VCaP (cell line): ENCODE data around the gene DCAF15.

Experiments
- H3K27ac ChIP-seq: fragments of 450-650 bp; 2 replicates; pipeline ENCODE4 v1.5.1; 2017
- TF ChIP-seq, protein P1 (sequence below): fragments of 450-650 bp; conservative IDR thresholded peaks from 2 replicates; pipeline ENCODE4 v1.5.1; 2017; ENCODE audit warnings: mild to moderate bottlenecking, moderate library complexity

The DCAF15 gene

DNA sequence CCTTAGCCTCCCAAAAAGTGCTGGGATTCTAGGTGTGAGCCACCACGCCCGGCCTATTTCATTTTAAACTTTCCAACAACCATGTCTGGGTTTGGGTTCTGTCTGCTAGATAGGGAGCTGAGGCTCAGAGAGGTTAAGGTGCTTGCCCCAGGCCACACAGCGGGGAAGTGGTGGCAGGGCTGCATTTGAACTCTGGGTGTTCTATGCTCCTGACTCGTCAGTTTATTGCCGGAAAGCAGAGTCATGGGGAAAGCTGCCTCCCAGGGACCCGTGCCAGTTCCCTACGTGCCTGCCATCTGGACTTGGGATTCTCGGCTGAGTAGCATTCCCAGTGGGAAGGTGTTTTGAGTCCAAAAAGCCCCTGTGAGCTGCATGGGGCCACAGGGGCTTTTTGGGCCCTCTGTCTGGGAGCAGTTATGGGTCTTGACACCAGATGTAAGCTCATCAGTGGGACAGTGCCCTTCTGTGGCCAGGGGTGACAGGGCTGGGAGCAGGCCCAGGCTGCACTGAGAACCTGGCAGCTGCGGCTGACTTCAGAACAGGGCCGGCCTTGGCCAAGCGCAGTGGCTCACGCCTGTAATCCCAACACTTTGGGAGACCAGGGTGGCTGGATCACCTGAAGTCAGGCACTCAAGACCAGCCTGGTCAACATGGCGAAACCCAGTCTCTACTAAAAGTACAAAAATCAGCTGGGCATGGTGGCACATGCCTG lies 42.9 kb downstream of the DCAF15 start:
- TF ChIP-seq, protein P1, sequence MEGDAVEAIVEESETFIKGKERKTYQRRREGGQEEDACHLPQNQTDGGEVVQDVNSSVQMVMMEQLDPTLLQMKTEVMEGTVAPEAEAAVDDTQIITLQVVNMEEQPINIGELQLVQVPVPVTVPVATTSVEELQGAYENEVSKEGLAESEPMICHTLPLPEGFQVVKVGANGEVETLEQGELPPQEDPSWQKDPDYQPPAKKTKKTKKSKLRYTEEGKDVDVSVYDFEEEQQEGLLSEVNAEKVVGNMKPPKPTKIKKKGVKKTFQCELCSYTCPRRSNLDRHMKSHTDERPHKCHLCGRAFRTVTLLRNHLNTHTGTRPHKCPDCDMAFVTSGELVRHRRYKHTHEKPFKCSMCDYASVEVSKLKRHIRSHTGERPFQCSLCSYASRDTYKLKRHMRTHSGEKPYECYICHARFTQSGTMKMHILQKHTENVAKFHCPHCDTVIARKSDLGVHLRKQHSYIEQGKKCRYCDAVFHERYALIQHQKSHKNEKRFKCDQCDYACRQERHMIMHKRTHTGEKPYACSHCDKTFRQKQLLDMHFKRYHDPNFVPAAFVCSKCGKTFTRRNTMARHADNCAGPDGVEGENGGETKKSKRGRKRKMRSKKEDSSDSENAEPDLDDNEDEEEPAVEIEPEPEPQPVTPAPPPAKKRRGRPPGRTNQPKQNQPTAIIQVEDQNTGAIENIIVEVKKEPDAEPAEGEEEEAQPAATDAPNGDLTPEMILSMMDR: no peak
- no peak overlapping the region for H3K27ac ChIP-seq

DNA sequence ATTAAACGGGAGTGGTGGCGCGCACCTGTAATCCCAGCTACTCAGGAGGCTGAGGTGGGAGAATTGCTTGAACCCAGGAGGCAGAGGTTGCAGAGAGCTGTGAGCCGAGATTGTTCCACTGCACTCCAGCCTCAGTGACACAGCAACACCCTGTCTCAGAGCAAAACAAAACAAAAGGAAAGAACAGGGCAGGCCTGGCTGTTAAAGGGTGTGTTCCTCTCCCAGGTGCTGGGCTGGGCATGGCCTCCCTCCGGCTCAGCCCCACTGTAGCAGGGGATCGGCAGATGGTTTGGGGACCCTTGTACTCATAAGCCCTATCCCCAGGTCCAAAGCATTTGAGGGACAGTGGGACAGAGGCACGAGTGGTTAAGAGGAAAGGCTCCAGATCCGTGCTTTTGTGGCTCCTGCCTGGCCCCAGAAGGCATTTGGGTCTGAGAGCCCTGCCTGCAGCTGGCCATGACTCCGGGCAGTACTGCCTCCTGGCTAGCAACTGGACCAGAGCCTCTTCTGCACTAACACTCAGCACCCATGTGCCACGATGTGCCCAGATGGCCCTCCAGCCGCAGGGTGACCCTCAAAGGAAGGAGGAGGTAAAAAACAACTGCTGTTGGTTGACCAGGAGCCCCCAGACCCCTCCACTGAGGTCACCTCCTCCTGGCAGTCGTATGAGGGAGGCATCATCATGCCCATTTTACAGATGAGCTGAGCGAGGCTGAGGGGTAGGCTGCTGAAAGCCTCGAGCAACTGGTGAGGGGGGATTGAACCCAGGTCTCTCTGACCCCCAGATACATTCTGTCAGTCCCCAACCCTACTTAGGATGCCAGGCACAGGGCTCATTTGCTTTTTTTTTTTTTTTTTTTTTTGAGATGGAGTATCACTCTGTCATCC lies 43.8 kb downstream of the DCAF15 start:
- TF ChIP-seq, protein P1: no peak
- no peak overlapping the region for H3K27ac ChIP-seq

DNA sequence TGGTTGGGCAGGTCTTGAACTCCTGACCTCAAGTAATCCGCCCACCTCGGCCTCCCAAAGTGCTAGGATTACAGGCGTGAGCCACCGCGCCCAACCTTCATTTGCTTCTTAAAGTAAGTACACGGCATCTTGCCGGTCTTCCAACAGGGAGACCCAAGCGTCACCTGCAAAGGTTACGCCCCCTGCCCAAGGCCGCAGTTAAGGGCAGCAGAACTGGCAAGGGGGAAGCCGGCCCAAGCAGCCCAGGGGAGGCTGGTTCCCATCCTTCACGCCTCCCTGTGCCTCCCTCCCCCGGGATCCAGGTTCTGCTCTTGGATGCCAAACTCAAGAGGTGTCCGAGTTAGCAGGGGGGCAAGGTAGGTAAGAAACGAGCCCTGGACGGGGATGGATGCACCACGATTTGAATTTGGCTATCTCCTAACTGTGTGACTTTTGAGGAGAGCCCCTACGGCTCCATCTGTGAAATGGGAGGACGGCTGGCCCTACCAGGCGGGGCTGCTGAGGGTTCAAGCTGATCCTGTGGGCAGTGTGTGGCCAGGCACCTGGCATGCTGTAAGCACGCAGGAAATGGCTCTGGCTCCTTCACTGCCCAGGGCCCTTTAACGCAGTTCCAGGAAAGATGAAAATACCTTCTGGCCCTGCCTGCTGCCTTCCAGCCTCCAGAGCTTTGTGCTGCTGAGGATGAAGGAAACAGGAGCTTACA lies 44.8 kb downstream of the DCAF15 start:
- H3K27ac ChIP-seq: no peak overlapping the region
- TF ChIP-seq, protein P1: no peak

DNA sequence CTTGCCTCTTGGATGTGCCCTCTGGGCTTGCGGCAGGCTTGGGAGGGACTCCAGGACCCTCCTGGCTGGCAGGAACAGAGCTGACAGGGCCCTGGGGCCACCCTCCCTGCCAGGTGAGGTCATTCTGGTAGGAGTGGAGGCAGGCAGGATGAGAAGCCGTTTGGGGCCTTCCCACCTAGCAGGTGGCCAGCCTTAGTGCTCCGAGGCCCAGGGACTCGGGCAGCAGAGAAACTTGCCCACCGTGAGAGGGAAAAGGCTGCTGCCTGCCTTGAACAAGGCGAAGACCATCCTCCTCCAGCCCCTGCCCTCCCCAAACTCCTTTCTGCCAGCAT lies 45.3 kb downstream of the DCAF15 start:
- TF ChIP-seq, protein P1: no peak

DNA sequence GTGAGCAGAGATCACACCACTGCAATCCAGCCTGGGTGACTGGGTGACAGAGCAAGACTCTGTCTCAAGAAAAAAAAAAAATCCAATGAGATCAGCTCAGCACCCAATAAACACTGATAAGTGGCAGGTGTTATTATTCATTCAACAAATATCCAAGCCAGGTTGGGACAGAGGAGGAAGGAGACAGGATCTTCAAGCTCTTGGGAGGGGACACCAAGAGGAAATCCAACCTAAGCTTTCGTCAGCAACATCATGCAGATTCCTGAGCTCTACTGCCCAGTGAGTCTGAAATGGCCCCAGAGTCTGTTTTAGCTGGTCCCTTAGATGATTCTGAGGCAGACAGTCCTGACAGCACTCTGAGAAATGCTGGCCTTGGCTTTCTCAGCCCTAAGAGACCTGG lies 46.1 kb downstream of the DCAF15 start:
- H3K27ac ChIP-seq: no peak overlapping the region
- TF ChIP-seq, protein P1: no peak

More for the DNA sequence above, 45.3 kb downstream of the DCAF15 start:
- H3K27ac ChIP-seq: no peak overlapping the region

DNA sequence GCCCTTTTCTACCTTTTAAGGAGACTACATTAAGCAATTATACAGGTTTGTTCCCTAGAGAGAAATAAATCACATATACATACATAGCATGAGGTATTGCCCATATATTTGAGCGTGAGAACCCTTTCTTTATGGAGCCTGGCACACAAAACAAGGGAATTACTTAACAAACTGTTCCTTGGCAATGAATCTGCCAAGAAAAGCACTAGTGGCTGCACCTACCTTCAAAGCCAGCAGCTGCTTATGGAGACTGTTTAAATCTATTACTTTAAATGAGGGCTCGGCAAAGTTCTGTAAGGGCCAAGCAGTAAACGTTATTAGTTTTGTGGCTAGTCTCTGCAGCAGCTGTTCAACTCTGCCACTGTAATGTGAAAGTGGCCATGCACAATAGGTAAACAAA lies 46.8 kb downstream of the DCAF15 start:
- TF ChIP-seq, protein P1: no peak
- H3K27ac ChIP-seq: no peak overlapping the region
